Measurements from ENCODE around the gene SNRNP40.
"Not testable (repeated sequence)": the region's sequence is repeated elsewhere in the genome, so short reads cannot be mapped to it uniquely, and the experiment has no call there.

DNA sequence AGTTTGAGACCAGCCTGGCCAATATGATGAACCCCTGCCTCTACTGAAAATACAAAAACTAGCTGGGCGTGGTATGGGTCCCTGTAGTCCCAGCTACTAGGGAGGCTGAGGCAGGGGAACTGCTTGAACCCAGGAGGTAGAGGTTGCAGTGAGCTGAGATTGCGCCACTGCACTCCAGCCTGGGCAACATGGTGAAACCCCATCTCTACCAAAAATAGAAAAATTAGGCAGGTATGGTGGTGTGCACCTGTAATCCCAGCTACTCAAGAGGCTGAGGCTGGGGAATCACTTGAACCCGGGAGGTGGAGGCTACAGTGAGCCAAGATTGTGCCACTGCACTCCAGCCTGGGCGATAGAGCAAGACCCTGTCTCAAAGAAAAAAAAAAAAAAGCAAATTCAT, 8.8 kb downstream of the SNRNP40 start:
- TF ChIP-seq, protein P1, sequence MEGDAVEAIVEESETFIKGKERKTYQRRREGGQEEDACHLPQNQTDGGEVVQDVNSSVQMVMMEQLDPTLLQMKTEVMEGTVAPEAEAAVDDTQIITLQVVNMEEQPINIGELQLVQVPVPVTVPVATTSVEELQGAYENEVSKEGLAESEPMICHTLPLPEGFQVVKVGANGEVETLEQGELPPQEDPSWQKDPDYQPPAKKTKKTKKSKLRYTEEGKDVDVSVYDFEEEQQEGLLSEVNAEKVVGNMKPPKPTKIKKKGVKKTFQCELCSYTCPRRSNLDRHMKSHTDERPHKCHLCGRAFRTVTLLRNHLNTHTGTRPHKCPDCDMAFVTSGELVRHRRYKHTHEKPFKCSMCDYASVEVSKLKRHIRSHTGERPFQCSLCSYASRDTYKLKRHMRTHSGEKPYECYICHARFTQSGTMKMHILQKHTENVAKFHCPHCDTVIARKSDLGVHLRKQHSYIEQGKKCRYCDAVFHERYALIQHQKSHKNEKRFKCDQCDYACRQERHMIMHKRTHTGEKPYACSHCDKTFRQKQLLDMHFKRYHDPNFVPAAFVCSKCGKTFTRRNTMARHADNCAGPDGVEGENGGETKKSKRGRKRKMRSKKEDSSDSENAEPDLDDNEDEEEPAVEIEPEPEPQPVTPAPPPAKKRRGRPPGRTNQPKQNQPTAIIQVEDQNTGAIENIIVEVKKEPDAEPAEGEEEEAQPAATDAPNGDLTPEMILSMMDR (IDR thresholded peaks at IDR 0.05), result not testable (repeated sequence)
- TF ChIP-seq POLR2A (IDR thresholded peaks at IDR 0.05), result not testable (repeated sequence)
